ENCODE measurements around the gene AQP2.
A peak's percentile ranks its signal among the peaks of the same experiment; 100 is the strongest.

AQP2 gene

GRCh38 chr12:49904601-49905000 is 45.9 kb upstream of the AQP2 start:
- no peak for TF ChIP-seq CTCF (conservative IDR thresholded peaks at IDR 0.05; ENCODE audit: low read length)
- no peak for DNase-seq (ENCODE audit: low read depth)
- peak overlapping the region; percentile 56 for H3K4me3 ChIP-seq (ENCODE audit: low read length)

- DNase-seq (ENCODE audit: low read depth), result no peak
- no peak for TF ChIP-seq CTCF (conservative IDR thresholded peaks at IDR 0.05; ENCODE audit: low read length)
Measured at GRCh38 chr12:49905718-49906314, 44.7 kb upstream of the AQP2 start.

GRCh38 chr12:49907352-49907751 is 43.2 kb upstream of the AQP2 start:
- TF ChIP-seq CTCF (conservative IDR thresholded peaks at IDR 0.05; ENCODE audit: low read length), result no peak
- no peak for DNase-seq (ENCODE audit: low read depth)
- H3K4me3 ChIP-seq (ENCODE audit: low read length), result no peak overlapping the region

More at GRCh38 chr12:49905718-49906314, 44.7 kb upstream of the AQP2 start:
- no peak overlapping the region for H3K4me3 ChIP-seq (ENCODE audit: low read length)

- TF ChIP-seq CTCF (conservative IDR thresholded peaks at IDR 0.05; ENCODE audit: low read length), result no peak
- no peak for DNase-seq (ENCODE audit: low read depth)
- no peak overlapping the region for H3K4me3 ChIP-seq (ENCODE audit: low read length)
Measured at GRCh38 chr12:49909356-49909755, 41.2 kb upstream of the AQP2 start.

- DNase-seq (ENCODE audit: low read depth), result no peak
- TF ChIP-seq CTCF (conservative IDR thresholded peaks at IDR 0.05; ENCODE audit: low read length), result no peak
Measured at GRCh38 chr12:49909826-49910225, 40.7 kb upstream of the AQP2 start.

GRCh38 chr12:49910331-49911212 is 40.0 kb upstream of the AQP2 start:
- TF ChIP-seq CTCF (conservative IDR thresholded peaks at IDR 0.05; ENCODE audit: low read length), result no peak
- no peak overlapping the region for H3K4me3 ChIP-seq (ENCODE audit: low read length)
- no peak for DNase-seq (ENCODE audit: low read depth)

More at GRCh38 chr12:49909826-49910225, 40.7 kb upstream of the AQP2 start:
- H3K4me3 ChIP-seq (ENCODE audit: low read length), result no peak overlapping the region

- TF ChIP-seq CTCF (conservative IDR thresholded peaks at IDR 0.05; ENCODE audit: low read length), result no peak
- DNase-seq (ENCODE audit: low read depth), result no peak
Measured at GRCh38 chr12:49911213-49911605, 39.3 kb upstream of the AQP2 start.

More at GRCh38 chr12:49911213-49911605, 39.3 kb upstream of the AQP2 start:
- no peak overlapping the region for H3K4me3 ChIP-seq (ENCODE audit: low read length)

All from AG10803 (cell line).